Parathyroid adenoma (tissue), 2 donors: ENCODE results near the gene CBLN3.

Experiments used
- H2AFZ ChIP-seq: fragments of 300-600 bp; sonication (generic); one replicate; pipeline ENCODE4 v1.7.0; 2017; ENCODE audit warnings: antibody characterized with exemption, mild to moderate bottlenecking
- H3K27ac ChIP-seq: fragments of 300-600 bp; sonication (generic); one replicate; pipeline ENCODE4 v1.7.0; 2017
- H3K27me3 ChIP-seq: fragments of 300-600 bp; sonication (generic); one replicate; pipeline ENCODE4 v1.7.0; 2017; ENCODE audit warnings: low read length; ENCODE audit not compliant: control insufficient read depth, insufficient read depth
- H3K36me3 ChIP-seq: fragments of 300-600 bp; sonication (generic); one replicate; pipeline ENCODE4 v1.7.0; 2017; ENCODE audit warnings: low read length; ENCODE audit not compliant: control insufficient read depth, insufficient read depth
- H3K4me1 ChIP-seq: fragments of 300-600 bp; sonication (generic); one replicate; pipeline ENCODE4 v1.7.0; 2017; ENCODE audit warnings: control low read depth
- H3K4me2 ChIP-seq: fragments of 300-600 bp; sonication (generic); one replicate; pipeline ENCODE4 v1.7.0; 2017; ENCODE audit warnings: low read length
- H3K4me3 ChIP-seq: fragments of 300-600 bp; sonication (generic); one replicate; pipeline ENCODE4 v1.7.0; 2017; ENCODE audit warnings: low read depth, low read length
- H3K79me2 ChIP-seq: fragments of 300-600 bp; sonication (generic); one replicate; pipeline ENCODE4 v1.7.0; 2017; ENCODE audit warnings: control low read depth
- H3K9ac ChIP-seq: fragments of 300-600 bp; sonication (generic); one replicate; pipeline ENCODE4 v1.7.0; 2017; ENCODE audit warnings: mild to moderate bottlenecking
- H3K9me3 ChIP-seq: fragments of 300-600 bp; sonication (generic); one replicate; pipeline ENCODE4 v1.7.0; 2017; ENCODE audit warnings: low read length; ENCODE audit not compliant: control insufficient read depth
- TF ChIP-seq, protein P1 (sequence below): fragments of 300-600 bp; sonication (generic); IDR thresholded peaks from one replicate; pipeline ENCODE4 v1.7.0; 2017; ENCODE audit warnings: antibody characterized with exemption, mild to moderate bottlenecking
- donor health status: primary hyperparathyroidism.

Gene CBLN3

DNA sequence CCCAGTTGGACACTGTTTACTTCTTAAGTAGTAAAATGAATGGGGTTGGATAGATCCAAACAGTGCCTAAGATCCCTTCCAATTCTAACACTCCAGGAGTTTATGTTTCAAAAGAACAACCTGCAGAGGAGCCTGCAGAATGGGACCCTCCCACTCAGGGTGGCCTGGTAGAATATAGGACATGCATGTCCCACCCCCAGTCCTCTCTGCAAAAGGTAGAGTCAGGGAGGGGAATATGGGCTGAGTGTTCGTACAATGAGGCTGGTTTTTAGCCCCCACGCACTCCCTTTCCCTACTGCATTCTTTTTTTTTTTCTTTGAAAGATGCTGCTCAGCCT is 42.5 kb downstream of the CBLN3 start:
- no peaks in the 10 kb centered on the region for H3K27me3 ChIP-seq
- no peak overlapping the region for H3K4me3 ChIP-seq
- H3K36me3 ChIP-seq = no peaks in the 10 kb centered on the region

DNA sequence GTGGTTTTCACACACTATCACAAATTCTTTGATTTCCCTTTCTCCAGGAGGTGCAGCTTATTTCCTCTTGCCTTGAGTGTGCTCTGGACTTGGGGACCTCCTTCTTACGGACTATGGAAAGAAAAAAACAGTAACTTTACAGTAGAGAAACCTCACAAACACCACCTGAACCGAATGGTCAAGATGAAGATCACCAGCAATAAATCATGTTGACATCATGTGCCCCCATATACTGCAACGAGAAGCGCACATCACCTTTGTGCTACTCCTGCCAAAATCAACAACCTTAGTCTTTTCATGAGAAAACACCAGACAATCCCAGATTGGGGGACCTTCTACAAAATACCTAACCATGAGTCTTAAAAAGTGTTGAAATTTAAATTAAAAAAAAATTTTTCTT is 43.9 kb downstream of the CBLN3 start:
- TF ChIP-seq, protein P1, sequence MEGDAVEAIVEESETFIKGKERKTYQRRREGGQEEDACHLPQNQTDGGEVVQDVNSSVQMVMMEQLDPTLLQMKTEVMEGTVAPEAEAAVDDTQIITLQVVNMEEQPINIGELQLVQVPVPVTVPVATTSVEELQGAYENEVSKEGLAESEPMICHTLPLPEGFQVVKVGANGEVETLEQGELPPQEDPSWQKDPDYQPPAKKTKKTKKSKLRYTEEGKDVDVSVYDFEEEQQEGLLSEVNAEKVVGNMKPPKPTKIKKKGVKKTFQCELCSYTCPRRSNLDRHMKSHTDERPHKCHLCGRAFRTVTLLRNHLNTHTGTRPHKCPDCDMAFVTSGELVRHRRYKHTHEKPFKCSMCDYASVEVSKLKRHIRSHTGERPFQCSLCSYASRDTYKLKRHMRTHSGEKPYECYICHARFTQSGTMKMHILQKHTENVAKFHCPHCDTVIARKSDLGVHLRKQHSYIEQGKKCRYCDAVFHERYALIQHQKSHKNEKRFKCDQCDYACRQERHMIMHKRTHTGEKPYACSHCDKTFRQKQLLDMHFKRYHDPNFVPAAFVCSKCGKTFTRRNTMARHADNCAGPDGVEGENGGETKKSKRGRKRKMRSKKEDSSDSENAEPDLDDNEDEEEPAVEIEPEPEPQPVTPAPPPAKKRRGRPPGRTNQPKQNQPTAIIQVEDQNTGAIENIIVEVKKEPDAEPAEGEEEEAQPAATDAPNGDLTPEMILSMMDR = no peak
- Histone ChIP-seq H3K27me3 (no peaks in the 10 kb centered on the region), H3K36me3 (no peaks in the 10 kb centered on the region), H3K4me2 (no peak overlapping the region), H2AFZ (no peak overlapping the region), H3K4me3 (no peak overlapping the region), H3K9me3 (no peaks in the 10 kb centered on the region), H3K4me1 (no peaks in the 10 kb centered on the region), H3K9ac (no peak overlapping the region), H3K27ac (no peak overlapping the region), H3K79me2 (no peaks in the 10 kb centered on the region)

More for the DNA sequence above, 42.5 kb downstream of the CBLN3 start:
- H2AFZ ChIP-seq = no peak overlapping the region
- H3K27ac ChIP-seq = no peak overlapping the region
- H3K79me2 ChIP-seq = no peaks in the 10 kb centered on the region
- no peaks in the 10 kb centered on the region for H3K9me3 ChIP-seq
- TF ChIP-seq, protein P1 = no peak
- no peak overlapping the region for H3K4me2 ChIP-seq
- H3K9ac ChIP-seq = no peak overlapping the region
- no peaks in the 10 kb centered on the region for H3K4me1 ChIP-seq

DNA sequence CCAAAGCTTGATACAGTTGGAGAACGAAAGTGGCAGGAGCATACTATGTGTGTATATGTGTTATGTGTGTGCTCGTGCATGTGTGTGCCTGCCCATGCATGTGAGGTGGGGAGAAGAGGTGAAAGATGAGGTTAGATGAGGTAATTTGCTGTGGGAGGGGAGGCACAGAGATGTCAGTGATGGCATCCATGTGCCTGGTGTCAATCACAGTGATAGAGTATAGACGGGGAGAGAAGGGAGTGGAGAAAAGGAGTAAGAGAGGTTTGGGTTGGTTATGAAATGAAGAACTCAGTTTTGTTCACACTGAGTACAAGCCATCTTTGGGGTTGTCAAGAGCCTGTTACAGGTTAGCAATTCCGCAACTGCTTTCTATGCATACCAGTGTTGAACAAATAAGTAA is 45.3 kb downstream of the CBLN3 start:
- H2AFZ ChIP-seq = no peak overlapping the region
- H3K27ac ChIP-seq = no peak overlapping the region
- H3K36me3 ChIP-seq = no peaks in the 10 kb centered on the region
- no peak overlapping the region for H3K4me3 ChIP-seq
- H3K27me3 ChIP-seq = no peaks in the 10 kb centered on the region
- H3K4me1 ChIP-seq = no peaks in the 10 kb centered on the region
- no peak overlapping the region for H3K9ac ChIP-seq
- H3K4me2 ChIP-seq = no peak overlapping the region
- H3K9me3 ChIP-seq = no peaks in the 10 kb centered on the region
- TF ChIP-seq, protein P1 = no peak
- H3K79me2 ChIP-seq = no peaks in the 10 kb centered on the region

DNA sequence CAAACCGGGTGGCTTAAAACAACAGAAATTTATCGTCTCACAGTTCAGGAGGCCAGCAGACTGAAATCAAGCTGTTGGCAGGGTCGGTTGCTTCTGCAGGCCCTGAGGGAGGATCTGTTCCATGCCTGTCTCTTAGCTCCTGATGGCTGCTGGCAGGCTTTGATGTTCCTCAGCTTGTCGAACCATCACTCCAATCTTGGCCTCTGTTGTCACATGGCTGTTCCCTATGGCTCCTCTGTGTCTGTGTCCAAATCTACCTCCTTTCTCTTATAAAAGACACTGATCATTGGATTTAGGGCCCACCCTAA is 47.5 kb downstream of the CBLN3 start:
- Histone ChIP-seq H3K4me2 (no peak overlapping the region), H3K4me3 (no peak overlapping the region), H3K79me2 (no peaks in the 10 kb centered on the region), H3K36me3 (no peaks in the 10 kb centered on the region), H2AFZ (no peak overlapping the region), H3K9ac (no peak overlapping the region), H3K27ac (no peak overlapping the region), H3K27me3 (no peaks in the 10 kb centered on the region), H3K4me1 (peaks cover 14% of the 10 kb centered on the region), H3K9me3 (no peaks in the 10 kb centered on the region)
- TF ChIP-seq, protein P1 = no peak

DNA sequence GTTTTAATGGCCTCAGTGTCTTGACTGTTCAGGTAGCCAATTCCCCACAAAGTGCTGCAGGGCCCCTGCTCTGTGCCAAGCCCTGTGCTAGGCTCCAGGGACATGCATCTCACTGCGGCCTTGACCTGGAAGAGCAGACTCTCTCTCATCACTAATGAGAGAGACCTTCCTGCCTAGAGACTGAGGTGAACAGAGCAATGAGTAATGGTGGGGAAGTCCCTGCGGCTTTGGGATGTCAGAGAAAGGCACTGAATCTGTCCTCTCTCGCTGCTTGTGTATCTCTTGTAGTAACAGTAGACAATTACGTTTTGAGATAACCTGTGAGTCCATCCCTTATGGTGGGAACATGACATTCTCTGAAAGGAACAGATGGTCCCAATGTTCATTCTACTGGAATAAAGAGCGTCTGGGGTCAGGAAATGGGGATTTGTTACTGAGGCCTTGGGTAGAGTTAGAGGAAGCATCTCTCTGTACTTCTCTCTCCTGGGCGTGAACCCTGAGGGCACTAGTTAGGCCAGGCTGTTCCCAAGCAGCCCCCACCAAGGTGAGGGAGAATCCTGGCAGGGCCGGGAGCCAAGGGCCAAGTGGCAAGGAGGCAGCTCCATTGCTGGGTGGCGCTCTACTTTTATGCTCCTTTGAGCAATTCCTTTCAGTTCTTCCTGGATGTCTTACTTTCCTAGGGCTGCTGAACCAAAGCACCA is 48.0 kb downstream of the CBLN3 start:
- H2AFZ ChIP-seq = no peak overlapping the region
- TF ChIP-seq, protein P1 = no peak
- H3K4me3 ChIP-seq = no peak overlapping the region
- H3K4me1 ChIP-seq = peaks cover 14% of the 10 kb centered on the region
- H3K4me2 ChIP-seq = no peak overlapping the region
- H3K27ac ChIP-seq = no peak overlapping the region
- H3K36me3 ChIP-seq = no peaks in the 10 kb centered on the region
- no peak overlapping the region for H3K9ac ChIP-seq
- H3K27me3 ChIP-seq = no peaks in the 10 kb centered on the region
- H3K79me2 ChIP-seq = no peaks in the 10 kb centered on the region
- no peaks in the 10 kb centered on the region for H3K9me3 ChIP-seq
